T-helper 2 cell (primary cell): Measurements from ENCODE around the gene RBM19.

Experiments used
- DNase-seq, 5 experiments: peaks; one replicate each; pipeline versions ENCODE4 v3.0.0 to v3.0.0-alpha.2; 2012 to 2022

Gene RBM19

DNA sequence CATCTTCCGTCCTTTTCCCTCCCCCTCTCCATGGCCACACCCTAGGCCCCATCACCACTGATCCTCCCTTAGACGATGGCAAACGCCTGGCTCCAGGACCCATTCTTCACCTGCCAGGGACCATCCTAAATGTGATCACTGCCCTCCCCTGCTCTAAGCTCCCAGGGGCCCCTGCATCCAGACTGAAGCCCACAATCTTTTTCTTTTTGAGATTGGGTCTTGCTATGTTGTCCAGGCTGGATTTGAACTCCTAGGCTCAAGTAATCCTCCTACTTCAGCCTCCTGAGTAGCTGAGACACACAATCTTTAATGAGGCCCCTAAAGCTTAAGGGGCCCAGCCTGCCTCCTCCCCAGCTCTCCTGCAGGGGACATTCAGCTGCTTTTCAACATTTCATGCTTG lies 15.3 kb downstream of the RBM19 start:
- DNase-seq, result no peak

DNA sequence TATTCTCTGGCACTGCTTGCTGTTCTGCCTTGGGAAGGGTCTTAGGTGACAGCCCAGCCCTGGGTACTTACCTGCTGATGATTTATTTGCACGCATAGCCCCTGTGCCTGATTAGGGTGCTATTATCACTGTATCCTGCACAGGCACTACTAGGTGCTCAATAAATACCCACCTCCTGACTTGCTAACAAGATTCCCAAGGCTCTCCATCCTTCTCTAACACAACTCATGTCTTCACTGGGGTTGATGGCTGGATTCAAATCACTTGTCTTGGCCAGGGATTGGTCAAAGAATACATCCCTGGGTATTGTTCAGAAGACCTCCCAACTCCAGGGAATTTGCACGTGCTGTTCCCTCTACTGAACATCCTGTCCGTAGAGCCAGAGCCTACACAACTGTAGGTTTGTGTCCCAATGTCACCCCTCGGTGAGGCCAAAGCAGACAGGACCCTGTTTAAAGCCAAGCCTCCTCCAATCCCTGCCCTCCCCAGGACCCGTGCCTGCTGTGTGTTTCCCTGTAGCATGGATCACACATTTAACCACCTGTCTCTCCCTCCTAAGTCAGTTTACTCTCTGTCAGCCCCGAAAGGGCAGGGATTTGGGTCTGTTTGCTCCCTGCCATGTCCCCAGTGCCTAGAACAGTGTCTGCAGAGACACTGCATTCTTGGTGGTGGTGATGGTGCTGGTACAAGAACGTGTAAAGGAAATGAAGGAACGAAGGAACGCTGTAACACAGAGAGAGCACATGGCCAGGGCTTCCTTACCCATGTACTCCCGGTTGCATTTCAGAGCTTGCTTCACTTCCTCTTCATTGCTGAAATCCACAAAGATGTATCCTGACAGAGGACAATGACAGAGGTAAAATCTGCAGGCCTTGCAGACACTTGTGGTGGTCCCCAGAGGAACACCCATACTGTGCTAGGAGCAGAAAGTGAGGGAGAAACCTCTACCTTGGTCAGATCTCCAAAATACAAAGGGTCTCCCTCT lies 16.5 kb downstream of the RBM19 start:
- no peak for DNase-seq

DNA sequence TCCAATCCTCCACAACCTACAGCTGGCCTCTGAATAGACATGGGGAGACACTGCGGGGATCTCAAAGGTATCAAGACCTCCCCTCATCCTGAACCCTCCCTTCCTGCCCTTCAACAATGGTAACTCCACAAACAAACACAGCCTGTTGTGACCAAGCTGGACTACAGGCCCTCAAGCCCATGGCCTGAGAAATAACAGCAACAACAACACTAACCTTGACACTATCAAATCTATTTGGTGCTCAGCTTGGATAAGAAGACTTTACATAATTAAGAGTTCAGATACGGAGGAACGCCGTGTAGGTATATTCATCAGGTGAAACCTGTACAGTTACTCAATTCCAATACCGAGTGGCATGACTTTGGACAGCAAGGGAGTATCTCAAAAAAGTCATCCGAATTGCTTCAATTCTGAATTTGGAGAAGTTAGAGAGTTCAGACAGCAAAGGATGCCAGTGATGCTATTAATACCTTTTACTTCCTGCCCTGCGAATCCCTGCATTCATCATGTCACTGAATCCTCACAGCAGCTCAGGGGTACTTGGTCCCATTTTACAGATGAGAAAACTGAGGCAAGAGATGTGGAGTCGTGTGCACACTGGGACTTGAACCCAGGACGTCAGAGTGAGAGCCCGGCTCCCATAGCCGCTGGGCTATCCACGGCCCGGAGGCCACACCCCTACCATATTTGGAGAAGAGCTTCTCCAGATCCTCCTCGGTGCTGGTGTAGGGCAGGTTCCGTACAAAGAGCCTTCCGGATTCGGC lies 17.8 kb downstream of the RBM19 start:
- no peak for DNase-seq

DNA sequence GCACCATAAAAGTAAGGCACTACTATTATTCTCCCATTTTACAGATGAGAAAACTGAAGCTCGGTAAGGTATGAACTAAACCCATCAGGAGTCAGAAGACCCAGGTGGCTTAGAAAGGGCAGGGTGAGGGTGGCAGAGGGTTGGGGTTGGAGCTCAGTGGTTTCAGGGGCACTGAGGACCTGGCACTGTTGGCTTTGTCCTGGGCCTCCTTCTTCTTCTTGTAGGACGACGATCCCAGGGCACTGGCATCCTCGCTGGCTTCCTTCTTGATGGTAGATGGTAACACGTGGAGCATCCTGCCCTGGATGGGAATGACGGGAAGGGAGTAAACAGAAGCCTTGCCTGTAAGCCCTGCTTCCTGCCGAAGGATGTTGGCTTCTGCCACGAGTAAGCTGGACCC lies 19.9 kb downstream of the RBM19 start:
- no peak for DNase-seq

DNA sequence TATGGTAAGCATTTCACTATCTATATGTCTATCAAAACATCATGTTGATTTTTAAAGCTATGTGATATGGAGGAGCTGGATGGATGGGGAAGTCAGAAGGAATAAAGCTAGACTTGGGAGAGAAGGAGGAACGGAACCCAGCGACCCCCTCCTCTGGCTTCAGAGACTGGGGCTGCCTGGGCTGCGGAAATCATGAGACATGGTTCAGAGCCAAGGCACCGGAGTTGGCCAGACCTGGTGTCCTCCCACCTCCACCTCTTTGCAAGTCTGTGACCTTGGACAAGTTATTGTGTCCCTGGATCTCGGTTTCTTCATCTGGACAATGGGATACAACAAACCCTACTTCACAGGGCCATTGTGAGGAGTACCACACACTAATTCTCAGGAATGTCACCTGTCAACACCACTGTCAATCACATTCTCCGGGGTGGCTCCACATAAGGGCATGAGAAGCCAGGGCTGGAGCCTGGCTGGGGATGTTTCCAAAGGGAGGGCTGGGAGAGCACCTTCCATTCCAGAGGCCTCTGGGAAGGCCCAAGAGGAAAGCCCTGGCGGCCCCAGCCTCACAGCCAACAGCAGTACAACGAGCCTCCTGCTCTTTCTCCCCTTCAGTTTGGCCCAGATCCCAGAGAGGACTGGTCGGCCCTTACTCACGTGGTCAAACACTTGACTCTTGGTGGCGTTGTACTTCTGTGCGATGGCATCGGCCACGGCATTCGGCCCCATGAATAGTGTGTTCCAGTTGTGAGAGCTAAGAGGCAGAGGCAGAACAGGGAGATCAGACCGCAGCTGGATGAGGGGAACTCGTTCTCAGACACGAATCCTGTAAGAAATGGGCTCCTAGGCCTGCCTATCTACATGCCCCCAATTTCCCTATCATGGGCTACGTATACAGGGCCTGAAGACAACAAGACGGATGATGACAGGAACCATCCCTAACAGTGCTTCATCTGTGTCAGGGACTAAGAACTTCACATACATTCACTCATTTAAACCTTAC lies 20.7 kb downstream of the RBM19 start:
- DNase-seq, result no peak

DNA sequence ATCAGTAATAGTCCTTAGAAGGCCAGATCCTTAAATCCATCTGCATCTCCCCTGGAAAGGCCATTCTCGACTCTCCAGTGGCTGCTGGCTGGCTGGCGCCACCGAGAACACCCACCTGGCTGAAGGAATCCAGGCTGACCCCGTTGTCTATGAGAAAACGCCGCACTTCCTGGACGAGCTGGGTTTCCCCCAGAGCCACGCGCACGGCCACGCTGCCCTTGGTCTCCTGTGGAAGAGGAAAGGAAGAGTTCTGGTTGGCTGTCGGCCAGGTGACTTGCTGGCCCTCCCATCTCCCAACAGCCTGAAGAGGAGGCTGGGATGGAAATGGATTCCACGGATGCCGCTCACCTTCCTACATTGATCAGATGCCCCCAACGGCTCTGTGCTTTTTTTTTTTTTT lies 23.9 kb downstream of the RBM19 start:
- no peak for DNase-seq

DNA sequence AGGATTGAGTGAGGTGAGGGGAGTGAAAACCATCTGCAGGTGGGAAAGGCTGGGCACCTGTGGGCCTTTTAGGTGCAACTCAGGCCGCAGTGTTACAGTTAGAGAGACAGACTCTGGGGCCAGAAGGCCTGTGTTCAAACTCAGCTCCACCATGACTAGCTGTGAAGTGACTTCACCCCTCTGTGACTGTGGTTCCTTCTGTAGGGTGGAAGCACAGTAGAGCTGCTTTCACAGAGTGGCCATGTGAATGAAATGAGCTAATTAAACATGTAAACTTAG lies 25.0 kb downstream of the RBM19 start:
- no peak for DNase-seq

DNA sequence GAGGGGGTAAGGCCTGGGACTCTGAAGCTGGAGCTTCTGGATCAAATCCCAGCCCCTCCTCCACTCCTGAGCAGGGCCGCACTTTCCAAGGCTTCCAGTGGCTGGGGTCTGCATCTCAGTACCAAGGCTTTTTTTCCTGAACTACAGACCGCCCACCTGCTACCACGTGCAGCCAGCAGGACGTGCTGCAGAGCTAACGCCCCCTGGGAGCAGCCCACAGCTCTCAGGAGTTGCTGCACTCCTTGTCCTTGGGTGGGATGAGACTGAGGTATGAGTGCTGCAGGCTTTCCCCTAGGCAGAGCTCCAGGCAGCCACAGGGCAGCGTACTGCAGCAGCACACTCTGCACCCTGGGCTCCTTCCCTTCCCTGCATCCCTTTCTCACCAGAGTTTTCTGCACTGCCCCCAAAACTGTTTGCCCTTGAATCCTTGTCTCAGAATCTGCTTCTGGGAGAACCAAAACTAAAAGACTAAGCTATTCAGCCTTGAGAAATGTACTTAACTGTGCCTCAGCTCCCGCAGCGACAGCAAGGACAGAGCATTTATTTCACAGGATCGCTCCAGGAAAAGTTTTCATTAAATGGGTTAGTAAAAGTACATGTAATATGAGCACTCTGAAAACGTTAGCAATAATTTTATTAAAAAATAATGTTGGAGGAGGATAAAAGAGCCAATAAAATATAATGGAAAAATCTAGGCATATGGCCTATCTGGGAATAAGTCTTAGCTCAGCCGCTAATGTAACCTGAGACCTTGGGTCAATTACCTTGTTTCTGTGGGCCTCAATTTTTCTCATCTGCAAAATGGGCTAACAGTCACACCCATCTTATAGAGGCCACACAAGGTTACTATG lies 25.5 kb downstream of the RBM19 start:
- no peak for DNase-seq

DNA sequence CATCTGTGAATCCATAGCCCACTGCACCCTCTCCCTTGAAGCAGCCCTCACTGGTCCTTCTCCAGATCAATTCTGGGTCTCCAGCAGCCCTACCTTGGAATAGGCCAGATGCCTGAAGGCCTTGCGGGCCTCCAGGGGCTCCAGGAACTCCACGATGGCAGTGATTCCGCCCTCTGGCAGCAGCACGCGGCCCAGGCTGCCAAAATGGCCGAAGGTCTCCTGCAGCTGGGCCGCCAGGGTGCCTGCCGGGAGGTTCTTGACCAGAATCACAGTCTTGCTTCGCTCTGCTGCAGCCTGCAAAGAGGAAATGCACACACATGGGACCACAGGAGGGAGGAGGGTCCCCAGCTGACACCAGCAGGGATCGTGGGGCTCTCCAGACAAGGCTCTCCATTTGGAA lies 26.3 kb downstream of the RBM19 start:
- DNase-seq, result no peak

DNA sequence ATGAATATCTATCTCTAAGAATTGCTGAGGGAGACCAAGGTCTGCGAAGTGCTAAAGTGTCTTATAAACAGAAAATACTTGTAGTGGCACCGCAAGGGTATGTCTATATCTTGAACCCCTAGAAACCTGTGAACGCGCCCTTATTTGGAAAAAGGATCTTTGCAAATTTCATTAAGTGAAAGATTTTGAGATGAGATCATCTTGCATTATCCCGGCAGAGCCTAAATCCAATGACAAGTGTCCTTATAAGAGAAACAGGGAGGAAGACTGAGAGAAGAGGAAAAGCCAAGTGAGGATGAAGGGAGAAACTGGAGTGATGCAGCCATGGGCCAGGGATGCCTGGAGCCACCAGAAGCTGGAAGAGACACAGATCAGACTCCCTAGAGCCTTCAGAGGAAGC lies 27.7 kb downstream of the RBM19 start:
- DNase-seq, result no peak

DNA sequence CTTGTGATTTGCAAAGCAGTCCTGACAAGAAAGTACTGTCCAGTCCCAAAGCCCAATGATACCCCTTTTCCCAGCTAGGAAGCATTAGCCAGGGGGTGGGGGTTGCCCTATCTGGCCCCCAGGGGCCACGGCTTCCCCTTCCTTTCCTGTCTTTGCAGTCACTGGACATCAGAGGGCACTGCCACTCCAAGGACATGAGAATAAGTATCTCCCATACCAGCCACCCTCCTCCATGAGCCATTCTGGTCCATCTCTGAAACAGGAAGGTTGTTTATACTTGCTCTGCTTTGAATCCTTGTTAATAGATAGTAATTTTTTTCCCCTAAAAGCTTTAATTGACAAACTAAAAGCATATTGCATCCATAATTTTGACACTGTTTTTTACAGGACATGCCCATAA lies 29.7 kb downstream of the RBM19 start:
- no peak for DNase-seq

DNA sequence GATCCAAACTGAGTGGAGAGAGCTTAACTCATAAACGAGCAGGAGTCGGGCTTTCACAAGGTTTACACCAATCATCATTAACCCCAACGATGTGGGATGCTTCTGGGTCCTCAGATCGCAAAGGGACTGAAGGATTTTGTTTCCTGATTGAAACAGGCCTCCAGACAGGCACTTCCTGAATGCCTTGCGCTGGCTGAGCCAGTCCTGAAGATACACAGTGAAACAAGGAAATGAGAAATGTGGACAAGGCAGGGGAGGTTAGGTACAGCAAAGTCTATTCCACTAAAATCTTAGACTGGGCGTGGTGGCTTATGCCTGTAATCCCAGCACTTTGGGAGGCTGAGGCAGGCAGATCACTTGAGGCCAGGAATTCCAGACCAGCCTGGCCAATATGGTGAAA lies 30.7 kb downstream of the RBM19 start:
- DNase-seq, result no peak

DNA sequence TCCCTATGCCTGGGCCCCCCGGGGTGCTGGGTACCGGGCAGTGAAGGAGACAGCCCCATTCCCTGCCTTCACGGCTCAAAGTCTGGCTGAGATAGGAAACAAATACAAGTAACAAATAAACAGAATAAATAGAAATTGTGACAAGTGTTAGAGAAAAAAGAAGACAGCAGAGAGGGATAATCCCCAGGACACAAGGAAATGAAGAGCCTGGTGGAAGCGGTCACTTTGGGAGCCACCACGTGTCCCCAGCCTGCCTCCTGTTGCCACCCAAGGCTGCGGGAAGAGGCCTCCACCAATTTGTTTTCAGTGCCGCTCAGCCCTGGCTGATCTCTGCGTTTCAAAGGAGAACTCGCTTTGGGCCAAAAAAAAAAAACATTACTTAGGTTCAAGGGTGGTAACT lies 31.2 kb downstream of the RBM19 start:
- DNase-seq, result no peak

DNA sequence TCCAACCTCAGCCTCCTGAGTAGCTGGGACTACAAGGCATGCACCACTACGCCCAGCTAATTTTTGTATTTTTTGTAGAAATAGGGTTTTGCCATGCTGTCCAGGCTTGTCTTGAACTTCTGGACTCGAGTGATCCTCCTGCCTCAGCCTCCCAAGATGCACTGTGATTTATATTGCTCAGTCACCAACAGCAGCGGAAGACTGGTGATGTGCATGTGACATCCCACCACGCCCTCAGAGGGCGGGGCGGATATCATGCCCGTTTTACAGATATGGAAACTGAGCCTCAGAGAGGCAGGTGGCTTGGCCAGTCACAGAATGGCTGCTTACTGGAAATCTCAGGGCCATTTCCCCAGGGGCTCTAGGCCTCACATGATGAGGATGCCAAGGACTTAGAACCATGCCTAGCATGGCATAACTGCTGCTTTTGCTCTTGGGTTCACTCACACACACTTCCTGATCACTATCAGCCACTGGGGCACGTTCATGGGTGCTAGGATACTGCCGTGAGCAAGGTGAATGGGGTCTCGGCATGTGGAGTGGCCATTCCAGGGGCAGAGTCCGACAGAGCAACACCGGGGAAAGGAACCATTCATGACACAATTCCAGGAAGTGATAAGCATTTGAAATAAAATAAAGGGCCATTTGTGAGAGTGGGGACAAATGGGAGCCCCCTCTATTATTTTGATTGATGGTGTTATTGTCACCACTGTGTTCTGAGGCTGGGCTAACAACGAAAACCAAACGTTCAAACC lies 31.9 kb downstream of the RBM19 start:
- no peak for DNase-seq

DNA sequence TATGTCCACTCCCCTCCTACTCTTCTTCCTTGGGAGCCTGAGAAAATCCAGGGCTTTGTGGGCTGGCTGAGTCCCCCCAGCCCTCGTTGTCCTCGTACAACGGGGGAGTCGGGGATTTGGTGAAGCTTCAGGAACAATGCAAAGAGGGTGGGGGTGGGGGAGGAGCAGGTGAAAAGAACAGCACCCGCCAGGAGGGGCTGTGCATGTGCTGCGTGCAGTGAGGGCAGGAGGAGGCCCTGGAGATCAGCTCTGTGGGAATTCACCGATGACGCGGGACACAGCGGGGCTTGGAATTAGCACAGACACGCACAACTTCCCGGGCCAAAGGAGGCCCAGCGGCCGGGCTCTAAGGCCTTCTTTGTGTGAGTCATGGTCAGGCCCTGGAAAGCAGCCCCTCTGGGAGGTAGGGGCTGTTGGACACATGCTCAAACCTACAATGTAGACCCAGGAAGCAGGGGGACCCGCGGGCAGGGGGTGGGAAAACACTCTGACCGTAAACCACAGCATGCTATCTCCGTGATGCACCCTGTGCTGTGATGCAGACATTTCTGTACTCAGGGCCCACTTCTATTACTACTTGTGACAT lies 32.8 kb downstream of the RBM19 start:
- no peak for DNase-seq

DNA sequence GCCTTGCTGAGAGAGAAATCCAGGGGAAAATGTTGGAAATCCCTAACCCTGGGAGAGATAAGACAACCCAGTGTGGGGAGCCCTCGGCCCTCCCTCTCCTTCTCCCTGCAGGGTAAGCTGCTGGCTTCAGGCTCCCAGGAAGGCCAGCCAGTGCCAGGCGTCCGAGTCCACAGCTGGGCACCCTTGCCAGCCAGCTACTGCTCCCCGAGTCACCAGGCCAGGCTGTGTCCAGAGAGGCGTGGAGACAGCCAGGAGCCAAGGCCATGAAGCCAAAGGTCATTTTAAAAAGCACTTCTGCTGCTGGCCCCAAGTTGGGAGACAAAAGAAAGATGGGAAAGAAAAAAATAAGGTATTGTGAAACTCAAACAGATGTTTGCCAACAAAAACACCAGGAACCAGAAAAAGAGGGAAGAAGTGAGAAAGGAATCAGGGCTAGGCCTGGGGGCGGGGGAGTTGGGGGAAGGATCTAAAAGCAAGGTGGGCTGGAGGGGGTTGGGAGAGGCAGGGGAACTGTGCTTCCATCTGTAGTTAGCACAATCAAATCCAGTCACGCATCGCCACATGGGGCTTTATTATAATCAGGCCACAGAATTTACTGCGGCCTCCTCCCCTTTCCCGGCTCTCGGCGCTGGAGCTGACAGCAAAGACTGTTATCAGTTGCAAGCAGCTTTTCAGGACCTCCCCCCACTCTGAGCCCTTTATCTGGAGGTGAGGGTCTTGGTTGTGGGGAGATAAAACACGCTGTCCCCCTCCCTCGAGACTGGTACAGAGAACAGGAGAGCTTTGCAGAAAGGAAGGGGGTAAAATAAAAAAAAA lies 33.5 kb downstream of the RBM19 start:
- no peak for DNase-seq

DNA sequence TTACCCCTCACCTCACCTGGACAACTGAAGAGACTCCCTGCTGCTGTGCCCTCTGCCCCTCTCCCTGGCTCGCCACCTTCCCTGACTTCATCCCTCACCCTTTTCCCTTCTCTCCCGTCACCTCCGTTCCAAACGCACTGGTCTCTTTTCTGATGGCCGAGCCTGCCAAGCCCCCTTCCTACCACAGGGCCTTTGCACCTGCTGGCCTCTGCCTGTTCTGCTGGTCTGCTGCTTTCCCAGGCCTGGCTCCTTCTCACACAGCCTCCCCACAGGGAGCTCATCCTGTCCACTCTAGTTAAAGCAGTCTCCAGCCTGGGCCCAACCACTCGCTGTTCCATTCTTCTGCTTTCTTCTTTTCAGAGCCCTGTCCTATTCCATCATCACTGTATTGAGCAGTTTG lies 34.6 kb downstream of the RBM19 start:
- DNase-seq, result no peak

DNA sequence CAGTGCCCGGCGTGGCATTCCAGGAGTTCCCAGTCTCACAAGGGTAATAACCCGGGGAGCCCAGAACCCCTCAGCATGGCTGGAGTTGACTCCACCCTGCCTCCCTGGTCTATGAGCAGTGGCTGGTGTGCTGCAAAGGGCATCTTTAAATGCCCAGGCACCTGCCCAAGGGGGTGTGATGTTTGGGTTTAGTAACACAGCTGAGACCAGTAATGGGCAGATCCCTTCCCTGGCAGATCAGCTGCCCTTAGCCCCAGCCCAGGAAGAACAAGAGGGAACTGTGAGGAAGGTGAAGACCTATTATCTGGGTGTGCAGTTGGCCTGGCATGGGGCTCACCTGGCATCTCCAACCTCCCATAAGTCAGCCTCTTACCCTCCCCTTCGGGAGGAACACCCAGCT lies 35.9 kb downstream of the RBM19 start:
- DNase-seq, result no peak

DNA sequence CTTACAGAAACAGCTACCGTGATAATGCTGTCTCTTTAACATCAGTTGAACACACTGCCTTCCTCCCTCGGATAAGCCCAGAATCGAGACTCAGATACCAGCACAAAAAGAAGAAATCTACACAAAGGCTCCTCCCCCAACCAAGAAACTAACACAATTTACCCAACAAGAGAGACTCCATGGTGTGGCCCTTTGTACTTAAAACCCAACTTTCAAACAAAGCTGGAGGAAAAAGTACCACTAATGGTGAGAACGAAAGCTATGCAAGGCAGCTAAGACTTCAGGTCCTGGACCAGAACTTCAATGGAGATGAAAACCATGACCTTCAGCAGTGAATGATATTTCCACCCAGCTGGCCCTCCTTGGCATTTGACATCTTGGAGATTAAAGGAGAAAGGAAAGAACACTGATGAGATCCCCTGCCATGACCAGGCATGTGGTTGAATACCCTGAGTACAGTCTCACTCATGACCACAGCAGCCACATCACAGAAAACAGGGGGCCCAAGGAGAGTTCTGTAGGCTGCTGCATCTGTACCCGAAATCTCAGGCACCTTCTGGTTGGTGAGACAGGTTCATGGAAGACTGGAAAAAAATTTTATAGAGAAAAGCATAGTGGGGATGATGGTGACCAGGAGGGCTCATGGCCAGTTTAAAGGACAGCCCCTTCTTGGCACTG lies 36.7 kb downstream of the RBM19 start:
- DNase-seq, result no peak
